ENCODE data around the gene LRRC74A. TPM values are rescaled to one million over a fixed set of nuclear protein-coding genes. Genes with fewer than 3 reads are reported as not detected.
A peak's percentile ranks its signal among the peaks of the same experiment; 100 is the strongest.

The LRRC74A gene
- total RNA-seq, 4 donors from 2014 or later, result not detected

GRCh38 chr14:76866456-76866855 is 40.2 kb downstream of the LRRC74A start:
- DNase-seq (ENCODE audit: low spot score in 2 of 2), result no peak
- H3K27ac ChIP-seq, result no peak overlapping the region
- no peak for TF ChIP-seq EP300 (IDR thresholded peaks at IDR 0.05)
- TF ChIP-seq POLR2A (IDR thresholded peaks at IDR 0.05), result no peak
- peaks cover 9% of the 10 kb centered on the region for H3K4me1 ChIP-seq
- H3K4me3 ChIP-seq, result no peak overlapping the region
- WGBS, result 79% methylated on average over 8 of the region's 9 CpGs
- H3K9me3 ChIP-seq, result no peaks in the 10 kb centered on the region
- H3K36me3 ChIP-seq, result no peaks in the 10 kb centered on the region
- H3K27me3 ChIP-seq, result peaks cover 15% of the 10 kb centered on the region

- no peak for DNase-seq (ENCODE audit: low spot score in 2 of 2)
- WGBS, result 45% methylated on average over 24 of the region's 25 CpGs
- H3K9me3 ChIP-seq, result no peaks in the 10 kb centered on the region
- H3K27me3 ChIP-seq, result peaks cover 15% of the 10 kb centered on the region
- H3K4me1 ChIP-seq, result peaks cover 9% of the 10 kb centered on the region
- H3K36me3 ChIP-seq, result no peaks in the 10 kb centered on the region
- no peak overlapping the region for H3K27ac ChIP-seq
- no peak overlapping the region for H3K4me3 ChIP-seq
- TF ChIP-seq POLR2A (IDR thresholded peaks at IDR 0.05), result no peak
Observed at GRCh38 chr14:76867516-76868453, 41.6 kb downstream of the LRRC74A start.

GRCh38 chr14:76868454-76869170 is 42.4 kb downstream of the LRRC74A start:
- Histone ChIP-seq H3K4me1 (peaks cover 4% of the 10 kb centered on the region), H3K27me3 (peaks cover 15% of the 10 kb centered on the region), H3K9me3 (no peaks in the 10 kb centered on the region), H3K36me3 (no peaks in the 10 kb centered on the region), H3K27ac (no peak overlapping the region), H3K4me3 (no peak overlapping the region)
- 83% methylated on average over 25 of the region's 29 CpGs for WGBS
- no peak for TF ChIP-seq POLR2A (IDR thresholded peaks at IDR 0.05)
- TF ChIP-seq POLR2AphosphoS5 (IDR thresholded peaks at IDR 0.05), result no peak
- TF ChIP-seq CTCF (IDR thresholded peaks at IDR 0.05), result no peak
- TF ChIP-seq EP300 (IDR thresholded peaks at IDR 0.05), result no peak
- DNase-seq (ENCODE audit: low spot score in 2 of 2), result no peak

GRCh38 chr14:76870166-76870565 is 44.0 kb downstream of the LRRC74A start:
- H3K4me1 ChIP-seq, result no peaks in the 10 kb centered on the region
- DNase-seq (ENCODE audit: low spot score in 2 of 2), result no peak
- no peaks in the 10 kb centered on the region for H3K36me3 ChIP-seq
- no peaks in the 10 kb centered on the region for H3K9me3 ChIP-seq
- no peak overlapping the region for H3K4me3 ChIP-seq
- peaks cover 15% of the 10 kb centered on the region for H3K27me3 ChIP-seq
- H3K27ac ChIP-seq, result no peak overlapping the region
- 48% methylated on average over 7 of the region's 7 CpGs for WGBS
- no peak for TF ChIP-seq POLR2AphosphoS5 (IDR thresholded peaks at IDR 0.05)

- no peak overlapping the region for H3K4me3 ChIP-seq
- peaks cover 2% of the 10 kb centered on the region for H3K4me1 ChIP-seq
- WGBS, result 37% methylated on average over 5 of the region's 12 CpGs
- no peak overlapping the region for H3K27ac ChIP-seq
- TF ChIP-seq CTCF (IDR thresholded peaks at IDR 0.05) (peak; percentile 83 to 88), POLR2A (IDR thresholded peaks at IDR 0.05) (no peak)
- H3K36me3 ChIP-seq, result no peaks in the 10 kb centered on the region
- DNase-seq (ENCODE audit: low spot score in 2 of 2), result no peak
- H3K9me3 ChIP-seq, result no peaks in the 10 kb centered on the region
- H3K27me3 ChIP-seq, result peaks cover 14% of the 10 kb centered on the region
Observed at GRCh38 chr14:76872796-76873432, 46.7 kb downstream of the LRRC74A start.

GRCh38 chr14:76874734-76875133 is 48.5 kb downstream of the LRRC74A start:
- Histone ChIP-seq H3K27me3 (peaks cover 4% of the 10 kb centered on the region), H3K4me3 (no peak overlapping the region), H3K4me1 (peaks cover 2% of the 10 kb centered on the region), H3K36me3 (no peaks in the 10 kb centered on the region), H3K9me3 (no peaks in the 10 kb centered on the region), H3K27ac (no peak overlapping the region)
- 74% methylated on average over 8 of the region's 8 CpGs for WGBS
- no peak for DNase-seq (ENCODE audit: low spot score in 2 of 2)
- TF ChIP-seq POLR2A (IDR thresholded peaks at IDR 0.05) (no peak), CTCF (IDR thresholded peaks at IDR 0.05) (no peak), POLR2AphosphoS5 (IDR thresholded peaks at IDR 0.05) (no peak), EP300 (IDR thresholded peaks at IDR 0.05) (no peak)
